ENCODE results near the gene APBB3.

GRCh38 chr5:140568443-140569063 lies 4.2 kb upstream of the APBB3 start:
- TF ChIP-seq, protein P1, sequence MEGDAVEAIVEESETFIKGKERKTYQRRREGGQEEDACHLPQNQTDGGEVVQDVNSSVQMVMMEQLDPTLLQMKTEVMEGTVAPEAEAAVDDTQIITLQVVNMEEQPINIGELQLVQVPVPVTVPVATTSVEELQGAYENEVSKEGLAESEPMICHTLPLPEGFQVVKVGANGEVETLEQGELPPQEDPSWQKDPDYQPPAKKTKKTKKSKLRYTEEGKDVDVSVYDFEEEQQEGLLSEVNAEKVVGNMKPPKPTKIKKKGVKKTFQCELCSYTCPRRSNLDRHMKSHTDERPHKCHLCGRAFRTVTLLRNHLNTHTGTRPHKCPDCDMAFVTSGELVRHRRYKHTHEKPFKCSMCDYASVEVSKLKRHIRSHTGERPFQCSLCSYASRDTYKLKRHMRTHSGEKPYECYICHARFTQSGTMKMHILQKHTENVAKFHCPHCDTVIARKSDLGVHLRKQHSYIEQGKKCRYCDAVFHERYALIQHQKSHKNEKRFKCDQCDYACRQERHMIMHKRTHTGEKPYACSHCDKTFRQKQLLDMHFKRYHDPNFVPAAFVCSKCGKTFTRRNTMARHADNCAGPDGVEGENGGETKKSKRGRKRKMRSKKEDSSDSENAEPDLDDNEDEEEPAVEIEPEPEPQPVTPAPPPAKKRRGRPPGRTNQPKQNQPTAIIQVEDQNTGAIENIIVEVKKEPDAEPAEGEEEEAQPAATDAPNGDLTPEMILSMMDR (conservative IDR thresholded peaks at IDR 0.05; ENCODE audit: low read depth, low read length), result no peak
- TF ChIP-seq EZH2 (IDR thresholded peaks at IDR 0.05; ENCODE audit: low read length, unreplicated experiment) (no peak), EZH2phosphoT487 (IDR thresholded peaks at IDR 0.05; ENCODE audit: borderline replicate concordance, low read length) (no peak)
